Omental fat pad (tissue), 4 donors: Measurements from ENCODE around the gene TUT4. TPM values are rescaled to one million over a fixed set of nuclear protein-coding genes. Genes with fewer than 3 reads are reported as not detected.

Experiments used
- ATAC-seq: fragments of 150-250 bp; one replicate; pipeline ENCODE4 v1.9.1; 2016; ENCODE audit warnings: mild to moderate bottlenecking, moderate library complexity; ENCODE audit not compliant: low FRiP score
- DNase-seq: peaks from one replicate; pipeline ENCODE4 v3.0.0-alpha.2; 2019; ENCODE audit warnings: low spot score
- total RNA-seq, 4 donors: library from RNA; depleted of rRNA; stranded (reverse); fragments of >200 nt; gene quantifications; one replicate each; pipeline ENCODE4 v1.1.0, GENCODE V29; 2016
- TF ChIP-seq, protein P1 (sequence below), 3 donors: fragments of 450-650 bp; IDR thresholded peaks; one replicate each; pipeline ENCODE4 v1.5.1; 2016 to 2017; ENCODE audit warnings: antibody characterized with exemption in 3 of 3, mild to moderate bottlenecking in 3 of 3, moderate library complexity in 2 of 3

The TUT4 gene, protein sequence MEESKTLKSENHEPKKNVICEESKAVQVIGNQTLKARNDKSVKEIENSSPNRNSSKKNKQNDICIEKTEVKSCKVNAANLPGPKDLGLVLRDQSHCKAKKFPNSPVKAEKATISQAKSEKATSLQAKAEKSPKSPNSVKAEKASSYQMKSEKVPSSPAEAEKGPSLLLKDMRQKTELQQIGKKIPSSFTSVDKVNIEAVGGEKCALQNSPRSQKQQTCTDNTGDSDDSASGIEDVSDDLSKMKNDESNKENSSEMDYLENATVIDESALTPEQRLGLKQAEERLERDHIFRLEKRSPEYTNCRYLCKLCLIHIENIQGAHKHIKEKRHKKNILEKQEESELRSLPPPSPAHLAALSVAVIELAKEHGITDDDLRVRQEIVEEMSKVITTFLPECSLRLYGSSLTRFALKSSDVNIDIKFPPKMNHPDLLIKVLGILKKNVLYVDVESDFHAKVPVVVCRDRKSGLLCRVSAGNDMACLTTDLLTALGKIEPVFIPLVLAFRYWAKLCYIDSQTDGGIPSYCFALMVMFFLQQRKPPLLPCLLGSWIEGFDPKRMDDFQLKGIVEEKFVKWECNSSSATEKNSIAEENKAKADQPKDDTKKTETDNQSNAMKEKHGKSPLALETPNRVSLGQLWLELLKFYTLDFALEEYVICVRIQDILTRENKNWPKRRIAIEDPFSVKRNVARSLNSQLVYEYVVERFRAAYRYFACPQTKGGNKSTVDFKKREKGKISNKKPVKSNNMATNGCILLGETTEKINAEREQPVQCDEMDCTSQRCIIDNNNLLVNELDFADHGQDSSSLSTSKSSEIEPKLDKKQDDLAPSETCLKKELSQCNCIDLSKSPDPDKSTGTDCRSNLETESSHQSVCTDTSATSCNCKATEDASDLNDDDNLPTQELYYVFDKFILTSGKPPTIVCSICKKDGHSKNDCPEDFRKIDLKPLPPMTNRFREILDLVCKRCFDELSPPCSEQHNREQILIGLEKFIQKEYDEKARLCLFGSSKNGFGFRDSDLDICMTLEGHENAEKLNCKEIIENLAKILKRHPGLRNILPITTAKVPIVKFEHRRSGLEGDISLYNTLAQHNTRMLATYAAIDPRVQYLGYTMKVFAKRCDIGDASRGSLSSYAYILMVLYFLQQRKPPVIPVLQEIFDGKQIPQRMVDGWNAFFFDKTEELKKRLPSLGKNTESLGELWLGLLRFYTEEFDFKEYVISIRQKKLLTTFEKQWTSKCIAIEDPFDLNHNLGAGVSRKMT (N-terminal part only)
- 10 to 100 TPM; 26.2 to 56.4 (median 42.4) TPM for total RNA-seq

DNA sequence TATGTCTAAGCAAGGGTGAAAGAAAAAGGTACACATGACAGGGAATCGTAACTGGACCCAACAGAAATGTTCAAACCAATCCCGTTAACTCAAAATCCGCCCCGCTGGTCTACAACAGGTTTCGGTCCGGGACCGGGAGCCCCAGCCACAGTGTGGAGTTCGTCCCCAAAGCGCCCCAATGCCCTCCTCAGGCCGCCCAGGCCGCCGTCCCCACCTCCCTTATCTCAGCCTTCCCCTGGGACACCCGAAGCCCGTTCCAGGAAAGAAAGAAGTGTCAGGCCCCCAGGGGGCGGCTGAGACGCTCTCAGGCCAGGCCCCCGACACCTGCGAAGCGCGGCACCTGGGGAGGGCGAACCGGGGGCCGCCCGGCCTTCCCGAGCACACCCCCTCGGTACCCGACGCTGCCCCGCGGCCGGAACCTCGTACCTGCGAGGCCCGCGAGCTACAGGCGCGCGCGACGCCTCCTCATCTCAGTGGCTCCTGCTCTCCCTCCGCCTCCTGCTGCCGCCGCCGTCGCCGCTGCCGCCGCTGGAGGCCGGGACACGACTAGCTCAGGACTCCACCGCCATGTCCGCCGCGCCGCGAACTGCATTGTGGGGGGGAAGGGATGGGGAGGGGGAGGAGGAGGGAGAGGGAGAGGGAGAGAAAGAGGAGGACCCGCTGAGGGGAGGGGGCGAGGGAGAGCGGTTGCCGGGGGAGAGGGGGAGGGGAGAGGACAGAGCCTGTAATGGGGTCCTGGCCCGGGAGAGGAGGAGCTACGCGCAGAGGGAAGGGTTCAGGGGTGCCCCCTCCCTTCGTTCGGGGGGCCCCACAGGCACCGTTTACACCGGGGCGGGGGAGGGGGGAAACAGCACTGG is at the start of gene TUT4:
TSS of gene TUT4 (minus strand) at position 588 of the 857 bp plus-strand sequence. CDS start 26,812 bp downstream, outside the sequence.
- ATAC-seq, result peak; percentile 69
- DNase-seq, result peak; percentile 42
- TF ChIP-seq, protein P1, sequence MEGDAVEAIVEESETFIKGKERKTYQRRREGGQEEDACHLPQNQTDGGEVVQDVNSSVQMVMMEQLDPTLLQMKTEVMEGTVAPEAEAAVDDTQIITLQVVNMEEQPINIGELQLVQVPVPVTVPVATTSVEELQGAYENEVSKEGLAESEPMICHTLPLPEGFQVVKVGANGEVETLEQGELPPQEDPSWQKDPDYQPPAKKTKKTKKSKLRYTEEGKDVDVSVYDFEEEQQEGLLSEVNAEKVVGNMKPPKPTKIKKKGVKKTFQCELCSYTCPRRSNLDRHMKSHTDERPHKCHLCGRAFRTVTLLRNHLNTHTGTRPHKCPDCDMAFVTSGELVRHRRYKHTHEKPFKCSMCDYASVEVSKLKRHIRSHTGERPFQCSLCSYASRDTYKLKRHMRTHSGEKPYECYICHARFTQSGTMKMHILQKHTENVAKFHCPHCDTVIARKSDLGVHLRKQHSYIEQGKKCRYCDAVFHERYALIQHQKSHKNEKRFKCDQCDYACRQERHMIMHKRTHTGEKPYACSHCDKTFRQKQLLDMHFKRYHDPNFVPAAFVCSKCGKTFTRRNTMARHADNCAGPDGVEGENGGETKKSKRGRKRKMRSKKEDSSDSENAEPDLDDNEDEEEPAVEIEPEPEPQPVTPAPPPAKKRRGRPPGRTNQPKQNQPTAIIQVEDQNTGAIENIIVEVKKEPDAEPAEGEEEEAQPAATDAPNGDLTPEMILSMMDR (IDR thresholded peaks at IDR 0.05), result no peak

DNA sequence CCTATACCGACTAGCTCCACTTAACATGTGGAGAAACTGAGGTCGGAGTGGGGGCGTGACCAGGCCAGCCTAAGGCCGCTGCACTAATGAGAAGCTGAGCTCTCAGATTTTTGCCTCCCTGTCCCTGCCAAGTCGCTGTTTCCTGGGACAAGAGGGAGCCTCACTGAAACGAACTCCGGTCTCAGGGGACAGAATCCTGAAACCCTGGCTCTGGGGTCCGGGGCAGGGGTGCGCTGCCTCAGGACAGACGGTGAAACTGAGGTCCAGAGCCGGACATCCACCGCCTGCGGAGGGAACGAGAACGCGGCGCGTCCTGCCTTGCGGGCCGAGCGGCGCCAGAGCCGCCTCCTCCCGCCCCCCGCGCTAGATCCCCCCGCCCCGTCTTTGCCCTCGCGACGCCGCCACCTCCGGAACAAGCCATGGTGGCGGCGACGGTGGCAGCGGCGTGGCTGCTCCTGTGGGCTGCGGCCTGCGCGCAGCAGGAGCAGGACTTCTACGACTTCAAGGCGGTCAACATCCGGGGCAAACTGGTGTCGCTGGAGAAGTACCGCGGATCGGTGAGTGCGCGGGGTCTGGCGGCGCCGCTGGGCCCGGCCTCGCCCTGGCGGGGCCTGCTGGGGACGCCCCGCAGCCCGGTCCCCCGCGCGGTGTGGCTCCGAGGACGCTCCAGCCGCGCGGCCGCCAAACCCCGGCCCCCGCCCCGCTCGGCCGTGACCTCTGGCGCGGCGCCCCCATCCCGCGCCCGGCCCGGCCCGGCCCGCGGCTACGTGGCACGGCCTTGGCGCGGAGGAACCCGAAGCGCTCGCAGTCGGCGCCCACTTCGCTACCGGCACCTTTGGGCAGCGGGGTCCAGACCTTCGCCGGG is 49.3 kb upstream of the TUT4 start, which contains the start of gene GPX7:
TSS of gene GPX7 (plus strand) at position 381 of the 865 bp plus-strand sequence. CDS start at position 420, 39 bp downstream.
- DNase-seq (no peak), ATAC-seq (peak; percentile 60)
- TF ChIP-seq, protein P1 (IDR thresholded peaks at IDR 0.05), result no peak

DNA sequence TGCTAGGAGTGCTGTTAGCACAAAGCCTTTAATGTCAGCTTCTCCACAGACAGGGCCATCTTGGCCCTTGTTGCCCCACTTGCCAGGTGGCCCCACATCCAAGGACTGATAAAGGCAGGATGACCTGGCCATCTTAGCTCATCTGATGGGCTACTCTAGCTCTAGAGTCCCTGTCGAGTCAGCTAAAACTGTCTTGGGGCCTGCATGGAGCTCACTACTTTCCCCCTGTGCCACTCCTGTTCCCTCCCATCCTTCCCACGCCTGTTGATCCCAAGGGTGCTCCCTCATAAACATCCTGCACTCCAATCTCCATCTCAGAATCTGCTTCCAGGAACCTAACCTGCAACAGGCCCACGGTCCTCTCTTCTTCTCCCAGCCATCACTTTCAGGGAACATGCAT is 48.6 kb upstream of the TUT4 start:
- no peak for DNase-seq
- TF ChIP-seq, protein P1 (IDR thresholded peaks at IDR 0.05), result no peak
- ATAC-seq, result no peak

DNA sequence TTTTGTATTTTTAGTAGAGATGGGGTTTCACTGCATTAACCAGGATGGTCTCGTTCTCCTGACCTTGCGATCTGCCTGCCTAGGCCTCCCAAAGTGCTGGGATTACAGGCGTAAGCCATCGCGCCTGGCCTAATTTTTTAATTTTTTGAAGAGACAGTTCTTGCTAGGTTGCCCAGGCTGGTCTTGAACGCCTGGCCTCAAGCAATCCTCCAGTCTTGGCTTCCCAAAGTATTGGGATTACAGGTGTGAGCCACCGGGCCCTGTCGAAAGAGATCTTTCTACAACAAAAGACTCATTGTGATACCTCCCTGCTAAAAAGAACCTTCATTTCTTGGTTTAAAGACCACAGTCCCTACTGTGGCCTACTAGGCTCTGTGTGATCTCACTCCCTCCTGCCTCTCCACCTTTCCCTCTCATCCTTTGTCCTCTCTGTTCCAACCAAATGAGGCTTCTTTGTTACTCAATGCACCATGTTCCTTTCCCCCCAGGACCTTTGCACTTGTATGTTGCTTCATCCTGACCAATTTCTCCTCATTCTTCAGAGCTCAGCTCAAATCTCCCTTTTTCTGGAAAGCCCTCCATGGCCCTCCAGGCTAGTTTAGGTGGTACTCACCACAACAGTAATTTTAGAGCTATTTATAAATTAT is 47.8 kb upstream of the TUT4 start:
- no peak for ATAC-seq
- TF ChIP-seq, protein P1 (IDR thresholded peaks at IDR 0.05), result no peak

DNA sequence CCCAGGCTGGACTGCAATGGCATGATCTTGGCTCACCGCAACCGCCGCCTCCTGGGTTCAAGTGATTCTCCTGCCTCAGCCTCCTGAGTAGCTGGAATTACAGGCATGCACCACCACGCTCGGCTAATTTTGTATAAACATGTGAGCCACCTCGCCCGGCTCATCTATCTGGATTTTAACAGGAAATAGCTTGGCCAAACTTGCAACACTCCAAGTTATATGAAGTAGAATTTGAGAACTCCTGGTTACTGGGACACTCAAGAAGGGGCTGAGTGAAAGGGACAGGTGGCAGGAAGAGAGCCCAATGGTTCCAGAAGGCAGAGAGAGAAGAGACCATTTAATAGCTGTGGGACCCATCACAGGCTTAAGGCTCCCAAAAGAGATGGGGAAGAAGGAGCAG is 46.3 kb upstream of the TUT4 start:
- TF ChIP-seq, protein P1 (IDR thresholded peaks at IDR 0.05), result no peak
- ATAC-seq, result no peak
- no peak for DNase-seq

More for the DNA sequence above, 47.8 kb upstream of the TUT4 start:
- no peak for DNase-seq
